IPS DF 4.7 (cell line): ENCODE measurements around the gene DOCK4.

Experiments used
- DNase-seq: peaks from one replicate; pipeline ENCODE4 v3.0.0-alpha.2; 2013; ENCODE audit warnings: low spot score; ENCODE audit errors: extremely low read depth

The DOCK4 gene

GRCh38 chr7:111903797-111904196, 302.4 kb downstream of the DOCK4 start:
- no peak for DNase-seq

GRCh38 chr7:111903016-111903415, 303.2 kb downstream of the DOCK4 start:
- DNase-seq = no peak

- no peak for DNase-seq
Observed at GRCh38 chr7:111900283-111900682, 305.9 kb downstream of the DOCK4 start.

- DNase-seq = no peak
Observed at GRCh38 chr7:111895049-111895448, 311.1 kb downstream of the DOCK4 start.

- no peak for DNase-seq
Observed at GRCh38 chr7:111894518-111894917, 311.7 kb downstream of the DOCK4 start.

- DNase-seq = no peak
Observed at GRCh38 chr7:111893190-111893589, 313.0 kb downstream of the DOCK4 start.

GRCh38 chr7:111892588-111892987, 313.6 kb downstream of the DOCK4 start:
- no peak for DNase-seq

GRCh38 chr7:111887734-111888133, 318.5 kb downstream of the DOCK4 start:
- DNase-seq = no peak

GRCh38 chr7:111886233-111886632, 320.0 kb downstream of the DOCK4 start:
- DNase-seq = no peak

GRCh38 chr7:111883241-111883640, 323.0 kb downstream of the DOCK4 start:
- DNase-seq = no peak

GRCh38 chr7:111878785-111879184, 327.4 kb downstream of the DOCK4 start:
- no peak for DNase-seq

GRCh38 chr7:111877931-111878330, 328.3 kb downstream of the DOCK4 start:
- DNase-seq = no peak

GRCh38 chr7:111873963-111874690, 332.1 kb downstream of the DOCK4 start:
- DNase-seq = no peak

- no peak for DNase-seq
Observed at GRCh38 chr7:111873326-111873646, 332.9 kb downstream of the DOCK4 start.

GRCh38 chr7:111872450-111873325, 333.5 kb downstream of the DOCK4 start:
- DNase-seq = no peak

- DNase-seq = no peak
Observed at GRCh38 chr7:111871283-111871682, 334.9 kb downstream of the DOCK4 start.

- DNase-seq = no peak
Observed at GRCh38 chr7:111869280-111869679, 336.9 kb downstream of the DOCK4 start.

GRCh38 chr7:111867348-111867931, 338.8 kb downstream of the DOCK4 start:
- no peak for DNase-seq

GRCh38 chr7:111866787-111867186, 339.4 kb downstream of the DOCK4 start:
- no peak for DNase-seq

- no peak for DNase-seq
Observed at GRCh38 chr7:111865430-111865829, 340.8 kb downstream of the DOCK4 start.

GRCh38 chr7:111864291-111864976, 341.8 kb downstream of the DOCK4 start:
- DNase-seq = no peak

- no peak for DNase-seq
Observed at GRCh38 chr7:111863269-111863668, 342.9 kb downstream of the DOCK4 start.
